Central memory CD8-positive, alpha-beta T cell (primary cell): ENCODE results near the gene TTC33.

Source experiments
- ATAC-seq: fragments of 150-1000 bp; cut with Tn5 transposase; replicated peaks from 2 replicates; pipeline ENCODE4 v1.10.0; 2022; ENCODE audit warnings: mild to moderate bottlenecking, moderate FRiP score, moderate number of reproducible peaks; ENCODE audit not compliant: poor library complexity, severe bottlenecking; ENCODE audit errors: extremely low read depth
- DNase-seq, 2 donors: peaks; one replicate each; pipeline ENCODE4 v3.0.0; 2021; ENCODE audit warnings: low spot score in 2 of 2
- H3K27ac Mint-ChIP-seq: one replicate; pipeline ENCODE4 v1.8.0; 2022; ENCODE audit warnings: low read depth, mild to moderate bottlenecking, moderate library complexity, mixed read lengths
- H3K27me3 Mint-ChIP-seq: one replicate; pipeline ENCODE4 v1.8.0; 2022; ENCODE audit warnings: mixed read lengths
- H3K36me3 Mint-ChIP-seq: one replicate; pipeline ENCODE4 v1.8.0; 2022; ENCODE audit warnings: mild to moderate bottlenecking, moderate library complexity, mixed read lengths; ENCODE audit not compliant: insufficient read depth
- H3K4me1 Mint-ChIP-seq: one replicate; pipeline ENCODE4 v1.8.0; 2022; ENCODE audit warnings: mixed read lengths
- H3K4me3 Mint-ChIP-seq: one replicate; pipeline ENCODE4 v1.8.0; 2022; ENCODE audit warnings: mild to moderate bottlenecking, moderate library complexity, mixed read lengths
- H3K9me3 Mint-ChIP-seq: one replicate; pipeline ENCODE4 v1.8.0; 2022; ENCODE audit warnings: mixed read lengths

The TTC33 gene

GRCh38 chr5:40505031-40505430 is 250.7 kb downstream of the TTC33 start:
- Mint-ChIP-seq H3K27ac (no peak overlapping the region), H3K9me3 (no peaks in the 10 kb centered on the region), H3K4me3 (no peak overlapping the region), H3K27me3 (no peaks in the 10 kb centered on the region), H3K4me1 (peaks cover 5% of the 10 kb centered on the region), H3K36me3 (no peaks in the 10 kb centered on the region)
- DNase-seq, result no peak
- no peak for ATAC-seq

GRCh38 chr5:40503439-40503838 is 252.3 kb downstream of the TTC33 start:
- Mint-ChIP-seq H3K36me3 (no peaks in the 10 kb centered on the region), H3K27me3 (no peaks in the 10 kb centered on the region), H3K4me1 (peaks cover 5% of the 10 kb centered on the region), H3K27ac (no peak overlapping the region), H3K4me3 (no peak overlapping the region), H3K9me3 (no peaks in the 10 kb centered on the region)
- ATAC-seq, result peak; percentile 40
- no peak for DNase-seq

- Mint-ChIP-seq H3K4me3 (no peak overlapping the region), H3K27me3 (no peaks in the 10 kb centered on the region), H3K36me3 (no peaks in the 10 kb centered on the region), H3K4me1 (peaks cover 5% of the 10 kb centered on the region), H3K27ac (no peak overlapping the region), H3K9me3 (no peaks in the 10 kb centered on the region)
- no peak for ATAC-seq
- DNase-seq, result no peak
Measured at GRCh38 chr5:40502736-40503135, 253.0 kb downstream of the TTC33 start.

GRCh38 chr5:40501711-40502444 is 253.9 kb downstream of the TTC33 start:
- no peak overlapping the region for H3K27ac Mint-ChIP-seq
- H3K4me3 Mint-ChIP-seq, result no peak overlapping the region
- no peak for DNase-seq
- H3K27me3 Mint-ChIP-seq, result no peaks in the 10 kb centered on the region
- ATAC-seq, result no peak
- H3K36me3 Mint-ChIP-seq, result no peaks in the 10 kb centered on the region
- no peaks in the 10 kb centered on the region for H3K9me3 Mint-ChIP-seq
- peaks cover 1% of the 10 kb centered on the region for H3K4me1 Mint-ChIP-seq

GRCh38 chr5:40499518-40500273 is 256.1 kb downstream of the TTC33 start:
- no peaks in the 10 kb centered on the region for H3K36me3 Mint-ChIP-seq
- no peak overlapping the region for H3K27ac Mint-ChIP-seq
- no peak for DNase-seq
- ATAC-seq, result no peak
- H3K4me1 Mint-ChIP-seq, result no peaks in the 10 kb centered on the region
- H3K9me3 Mint-ChIP-seq, result no peaks in the 10 kb centered on the region
- no peak overlapping the region for H3K4me3 Mint-ChIP-seq
- no peaks in the 10 kb centered on the region for H3K27me3 Mint-ChIP-seq

- ATAC-seq, result no peak
- Mint-ChIP-seq H3K4me1 (no peaks in the 10 kb centered on the region), H3K4me3 (no peak overlapping the region), H3K9me3 (no peaks in the 10 kb centered on the region), H3K36me3 (no peaks in the 10 kb centered on the region), H3K27me3 (no peaks in the 10 kb centered on the region), H3K27ac (no peak overlapping the region)
- DNase-seq, result no peak
Measured at GRCh38 chr5:40499007-40499406, 256.8 kb downstream of the TTC33 start.

- no peak overlapping the region for H3K27ac Mint-ChIP-seq
- H3K27me3 Mint-ChIP-seq, result no peaks in the 10 kb centered on the region
- no peaks in the 10 kb centered on the region for H3K4me1 Mint-ChIP-seq
- no peak for ATAC-seq
- H3K36me3 Mint-ChIP-seq, result no peaks in the 10 kb centered on the region
- H3K4me3 Mint-ChIP-seq, result no peak overlapping the region
- no peak for DNase-seq
- no peaks in the 10 kb centered on the region for H3K9me3 Mint-ChIP-seq
Measured at GRCh38 chr5:40497573-40497972, 258.2 kb downstream of the TTC33 start.

GRCh38 chr5:40495237-40495635 is 260.5 kb downstream of the TTC33 start:
- Mint-ChIP-seq H3K4me3 (no peak overlapping the region), H3K9me3 (no peaks in the 10 kb centered on the region), H3K36me3 (no peaks in the 10 kb centered on the region), H3K4me1 (no peaks in the 10 kb centered on the region), H3K27me3 (no peaks in the 10 kb centered on the region), H3K27ac (no peak overlapping the region)
- ATAC-seq (no peak), DNase-seq (no peak)

GRCh38 chr5:40494631-40495236 is 261.0 kb downstream of the TTC33 start:
- no peaks in the 10 kb centered on the region for H3K27me3 Mint-ChIP-seq
- no peak overlapping the region for H3K27ac Mint-ChIP-seq
- H3K4me1 Mint-ChIP-seq, result no peaks in the 10 kb centered on the region
- no peak for DNase-seq
- no peak overlapping the region for H3K4me3 Mint-ChIP-seq
- H3K36me3 Mint-ChIP-seq, result no peaks in the 10 kb centered on the region
- H3K9me3 Mint-ChIP-seq, result no peaks in the 10 kb centered on the region
- no peak for ATAC-seq

- ATAC-seq (no peak), DNase-seq (no peak)
- Mint-ChIP-seq H3K4me3 (no peak overlapping the region), H3K36me3 (peaks cover 1% of the 10 kb centered on the region), H3K4me1 (peaks cover 5% of the 10 kb centered on the region), H3K27me3 (no peaks in the 10 kb centered on the region), H3K9me3 (no peaks in the 10 kb centered on the region), H3K27ac (no peak overlapping the region)
Measured at GRCh38 chr5:40492056-40492455, 263.7 kb downstream of the TTC33 start.

GRCh38 chr5:40491644-40492043 is 264.1 kb downstream of the TTC33 start:
- Mint-ChIP-seq H3K27me3 (no peaks in the 10 kb centered on the region), H3K4me1 (peaks cover 9% of the 10 kb centered on the region), H3K9me3 (no peaks in the 10 kb centered on the region), H3K4me3 (no peak overlapping the region), H3K36me3 (peaks cover 1% of the 10 kb centered on the region), H3K27ac (no peak overlapping the region)
- DNase-seq (no peak), ATAC-seq (no peak)

GRCh38 chr5:40490464-40491111 is 265.2 kb downstream of the TTC33 start:
- no peaks in the 10 kb centered on the region for H3K9me3 Mint-ChIP-seq
- peaks cover 13% of the 10 kb centered on the region for H3K4me1 Mint-ChIP-seq
- DNase-seq, result no peak
- no peak overlapping the region for H3K27ac Mint-ChIP-seq
- no peak for ATAC-seq
- no peak overlapping the region for H3K4me3 Mint-ChIP-seq
- peaks cover 1% of the 10 kb centered on the region for H3K36me3 Mint-ChIP-seq
- no peaks in the 10 kb centered on the region for H3K27me3 Mint-ChIP-seq
